Ishikawa (cell line): ENCODE measurements around the gene GOLGA8M.
"Not testable (repeated sequence)": the region's sequence is repeated elsewhere in the genome, so short reads cannot be mapped to it uniquely, and the experiment has no call there.

Source experiments
- CEBPB ChIP-seq: IDR thresholded peaks from 2 replicates; pipeline ENCODE4 v1.6.1; 2012
- CREB1 ChIP-seq: IDR thresholded peaks from 2 replicates; pipeline ENCODE4 v1.6.1; 2012; ENCODE audit warnings: low read depth
- EGR1 ChIP-seq: IDR thresholded peaks from 2 replicates; pipeline ENCODE4 v1.6.1; 2012
- EP300 ChIP-seq: IDR thresholded peaks from 2 replicates; pipeline ENCODE4 v1.6.1; 2012; ENCODE audit warnings: borderline replicate concordance
- FOXM1 ChIP-seq: IDR thresholded peaks from 2 replicates; pipeline ENCODE4 v1.6.1; 2012; ENCODE audit warnings: low read depth, borderline replicate concordance
- NFIC ChIP-seq: IDR thresholded peaks from 2 replicates; pipeline ENCODE4 v1.6.1; 2012
- RAD21 ChIP-seq: IDR thresholded peaks from 2 replicates; pipeline ENCODE4 v1.6.1; 2012; ENCODE audit warnings: low read depth
- REST ChIP-seq: IDR thresholded peaks from 2 replicates; pipeline ENCODE4 v1.6.1; 2012; ENCODE audit warnings: low read depth, mild to moderate bottlenecking
- TAF1 ChIP-seq: IDR thresholded peaks from 2 replicates; pipeline ENCODE4 v1.6.1; 2012; ENCODE audit warnings: low read depth, mild to moderate bottlenecking
- TCF12 ChIP-seq: IDR thresholded peaks from 2 replicates; pipeline ENCODE4 v1.6.1; 2012; ENCODE audit warnings: low read depth
- TEAD4 ChIP-seq: IDR thresholded peaks from 2 replicates; pipeline ENCODE4 v1.6.1; 2012
- YY1 ChIP-seq: IDR thresholded peaks from 2 replicates; pipeline ENCODE4 v1.6.1; 2012; ENCODE audit warnings: low read depth
- ZBTB7A ChIP-seq: IDR thresholded peaks from 2 replicates; pipeline ENCODE4 v1.6.1; 2012; ENCODE audit warnings: low read depth
- TF ChIP-seq, protein P1 (sequence below): IDR thresholded peaks from 2 replicates; pipeline ENCODE4 v1.6.1; 2012
- TF ChIP-seq, protein P2 (sequence below): IDR thresholded peaks from 2 replicates; pipeline ENCODE4 v1.6.1; 2012

Gene GOLGA8M

GRCh38 chr15:28712270-28712669, at the start of gene GOLGA8M:
Gene GOLGA8M (minus strand): TSS chr15:28712421. CDS start chr15:28712323, 98 bp downstream.
- not testable (repeated sequence) for TF ChIP-seq CEBPB, TEAD4, TCF12

DNA sequence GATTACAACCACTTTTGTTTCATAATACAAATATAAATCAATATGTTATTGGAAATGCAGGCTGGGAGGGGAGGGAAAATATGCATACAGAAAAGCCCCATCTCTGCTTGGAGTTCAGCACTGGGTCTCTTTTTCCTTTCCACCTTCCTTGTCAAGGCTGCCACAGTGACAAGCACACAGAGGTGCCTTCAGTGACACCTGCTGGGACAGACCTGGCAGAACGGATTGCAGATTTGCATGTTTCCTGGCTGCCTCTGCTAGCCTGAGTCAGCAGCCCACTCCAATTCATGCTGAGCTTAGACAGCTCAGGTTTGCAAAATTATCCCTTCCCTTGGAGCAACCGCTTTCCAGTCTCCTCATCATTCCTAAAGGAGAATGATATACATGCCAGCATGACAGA, 15.8 kb upstream of the GOLGA8M start:
- peak; percentile 44 for TF ChIP-seq RAD21
- peak; percentile 39; the same call in 1 of the 2 replicates for TF ChIP-seq NFIC
- 0 out of 2 replicates have a peak, but pooled peaks have one; percentile 30 for TF ChIP-seq TCF12
- TF ChIP-seq EP300: peak; percentile 56; the same call in 1 of the 2 replicates

DNA sequence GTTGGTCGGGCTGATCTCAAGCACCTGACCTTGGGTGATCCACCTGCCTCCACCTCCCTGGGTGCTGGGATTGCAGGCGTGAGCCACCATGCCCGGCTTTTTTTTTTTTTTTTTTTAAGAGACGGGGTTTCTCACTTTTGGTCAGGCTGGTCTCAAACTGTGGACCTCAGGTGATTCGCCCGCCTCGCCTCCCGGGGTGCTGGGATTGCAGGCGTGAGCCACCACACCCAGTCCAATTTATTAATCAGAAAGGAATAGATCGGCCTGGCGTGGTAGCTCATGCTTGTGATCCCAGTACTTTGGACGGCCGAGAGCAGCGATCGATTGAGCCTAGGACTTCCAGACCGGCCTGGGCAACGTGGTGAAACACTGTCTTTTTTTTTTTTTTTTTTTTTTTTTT, 13.9 kb upstream of the GOLGA8M start:
- TF ChIP-seq CEBPB (no peak), TCF12 (no peak), ZBTB7A (no peak), YY1 (no peak), FOXM1 (no peak), EP300 (no peak), REST (no peak), CREB1 (no peak), TEAD4 (no peak), NFIC (no peak), EGR1 (no peak), RAD21 (no peak), TAF1 (no peak)
- TF ChIP-seq, protein P1, sequence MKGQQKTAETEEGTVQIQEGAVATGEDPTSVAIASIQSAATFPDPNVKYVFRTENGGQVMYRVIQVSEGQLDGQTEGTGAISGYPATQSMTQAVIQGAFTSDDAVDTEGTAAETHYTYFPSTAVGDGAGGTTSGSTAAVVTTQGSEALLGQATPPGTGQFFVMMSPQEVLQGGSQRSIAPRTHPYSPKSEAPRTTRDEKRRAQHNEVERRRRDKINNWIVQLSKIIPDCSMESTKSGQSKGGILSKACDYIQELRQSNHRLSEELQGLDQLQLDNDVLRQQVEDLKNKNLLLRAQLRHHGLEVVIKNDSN: no peak
- TF ChIP-seq, protein P2, sequence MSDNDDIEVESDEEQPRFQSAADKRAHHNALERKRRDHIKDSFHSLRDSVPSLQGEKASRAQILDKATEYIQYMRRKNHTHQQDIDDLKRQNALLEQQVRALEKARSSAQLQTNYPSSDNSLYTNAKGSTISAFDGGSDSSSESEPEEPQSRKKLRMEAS: no peak

- TF ChIP-seq, protein P2: no peak
- TF ChIP-seq TEAD4: no peak
- TF ChIP-seq RAD21: no peak
- no peak for TF ChIP-seq ZBTB7A
Measured at GRCh38 chr15:28725556-28725955, 13.3 kb upstream of the GOLGA8M start.

DNA sequence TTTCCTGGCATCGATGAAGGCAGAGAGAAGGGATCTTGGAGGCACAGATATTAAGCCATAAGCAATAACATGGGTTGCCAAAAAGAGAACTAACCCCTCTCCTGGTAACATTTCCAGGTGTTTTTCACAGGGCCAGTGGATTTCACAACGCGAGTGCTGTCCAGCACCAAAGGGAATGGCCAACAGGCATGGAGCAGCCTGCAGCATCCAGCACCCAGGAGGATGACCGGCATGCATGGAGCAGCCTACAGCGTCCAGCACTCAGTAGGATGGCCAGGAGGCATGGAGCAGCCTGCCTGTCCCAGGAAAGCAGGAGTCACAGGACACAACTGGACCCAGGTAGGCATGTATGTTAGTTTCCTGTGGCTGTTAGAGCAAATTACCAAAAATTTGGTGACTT, 11.8 kb upstream of the GOLGA8M start:
- TF ChIP-seq REST: peak; percentile 50; the same call in 1 of the 2 replicates

DNA sequence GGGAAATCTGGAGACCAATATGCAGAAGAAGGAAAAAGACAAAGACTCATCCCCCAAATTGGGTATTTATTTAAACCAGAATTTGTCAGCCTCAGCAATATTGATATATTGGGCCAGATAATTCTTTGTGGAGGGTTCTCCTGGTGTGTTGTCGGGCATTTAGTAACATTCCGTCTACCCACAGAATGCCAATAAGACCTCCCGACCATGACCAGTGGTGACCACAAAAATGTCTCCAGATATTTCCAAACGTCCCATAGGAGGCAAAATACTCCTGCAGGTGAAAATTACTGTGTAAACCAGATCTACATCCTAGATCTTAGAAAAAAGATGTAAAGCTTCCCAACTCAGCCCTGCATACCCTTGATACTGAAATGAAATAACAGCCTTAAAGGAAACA, 2.0 kb upstream of the GOLGA8M start:
- TF ChIP-seq TEAD4: peak; percentile 19; the same call in 1 of the 2 replicates
